A673 (cell line): ENCODE results near the gene COL4A2. TPM values are rescaled to one million over a fixed set of nuclear protein-coding genes. Genes with fewer than 3 reads are reported as not detected.

Experiments used
- BruUV-seq: library from RNA; stranded (reverse); fragments of 400-500 nt; replicated peaks from 2 replicates; lab custom pipeline; 2021; lab: Mats Ljungman, UMichigan
- CTCF ChIA-PET: fragments of 300-600 bp; sonication (Branson Sonifier 250); formaldehyde crosslinking; loops from one replicate; lab custom pipeline; 2022; ENCODE audit warnings: antibody characterized with exemption; lab: Charles Lee
- POLR2A ChIA-PET: fragments of 300-600 bp; sonication (Branson Sonifier 250); formaldehyde crosslinking; loops from one replicate; lab custom pipeline; 2022; ENCODE audit warnings: antibody characterized with exemption; ENCODE audit not compliant: low non-redundant PET; lab: Charles Lee
- DNase-seq: peaks from one replicate; pipeline ENCODE4 v3.0.0-alpha.2; 2015; ENCODE audit warnings: low spot score
- H3K27ac ChIP-seq: fragments of 200-600 bp; sonication (generic); 2 replicates; pipeline ENCODE4 v1.5.1; 2016; ENCODE audit warnings: mixed run types, low read depth, mild to moderate bottlenecking, mixed read lengths, antibody characterized with exemption, low read length; ENCODE audit not compliant: poor library complexity, severe bottlenecking
- H3K27me3 ChIP-seq: fragments of 200-600 bp; sonication (generic); replicated peaks from 2 replicates; pipeline ENCODE4 v1.6.1; 2017; ENCODE audit warnings: mixed run types, low read depth, mild to moderate bottlenecking, mixed read lengths, antibody characterized with exemption, low read length; ENCODE audit not compliant: insufficient read depth, poor library complexity
- H3K36me3 ChIP-seq: fragments of 200-600 bp; sonication (generic); 2 replicates; pipeline ENCODE4 v1.6.1; 2016; ENCODE audit warnings: mixed run types, mild to moderate bottlenecking, mixed read lengths, antibody characterized with exemption, low read length; ENCODE audit not compliant: insufficient read depth, poor library complexity, severe bottlenecking
- H3K4me1 ChIP-seq: fragments of 200-600 bp; sonication (generic); 2 replicates; pipeline ENCODE4 v1.6.1; 2017; ENCODE audit warnings: mixed run types, mild to moderate bottlenecking, mixed read lengths, antibody characterized with exemption, low read length; ENCODE audit not compliant: insufficient read depth, poor library complexity, severe bottlenecking
- H3K4me3 ChIP-seq: fragments of 200-600 bp; sonication (generic); 2 replicates; pipeline ENCODE4 v1.5.1; 2016; ENCODE audit warnings: low read depth, mixed run types, mild to moderate bottlenecking, mixed read lengths, low read length; ENCODE audit not compliant: poor library complexity, severe bottlenecking
- H3K9me3 ChIP-seq: fragments of 200-600 bp; sonication (generic); 2 replicates; pipeline ENCODE4 v1.6.1; 2016; ENCODE audit warnings: mixed run types, low read depth, mild to moderate bottlenecking, mixed read lengths, antibody characterized with exemption, low read length; ENCODE audit not compliant: poor library complexity, severe bottlenecking
- CTCF ChIP-seq: fragments of 300-800, 200-600 bp; sonication (generic); conservative IDR thresholded peaks from 2 replicates; pipeline ENCODE4 v1.5.1; 2017; ENCODE audit warnings: low read depth, mild to moderate bottlenecking, antibody characterized with exemption, low read length, moderate library complexity, mixed read lengths
- EZH2 ChIP-seq: fragments of 200-600 bp; sonication (generic); IDR thresholded peaks from 2 replicates; pipeline ENCODE4 v1.6.1; 2017; ENCODE audit warnings: borderline replicate concordance, low read depth, mild to moderate bottlenecking, mixed read lengths, antibody characterized with exemption, low read length; ENCODE audit not compliant: poor library complexity, severe bottlenecking
- intact Hi-C: fragments of 100-400 bp; cut with micrococcal nuclease; formaldehyde crosslinking; loops from one replicate; pipeline ENCODE4 v1.10.0; 2022; ENCODE audit not compliant: unreplicated experiment
- total RNA-seq: library from RNA; stranded (reverse); gene quantifications from 2 replicates; pipeline ENCODE4 v1.2.3, GENCODE V29; 2021

COL4A2 gene
- total RNA-seq, 1 experiment from 2014 or later = 184 TPM

DNA sequence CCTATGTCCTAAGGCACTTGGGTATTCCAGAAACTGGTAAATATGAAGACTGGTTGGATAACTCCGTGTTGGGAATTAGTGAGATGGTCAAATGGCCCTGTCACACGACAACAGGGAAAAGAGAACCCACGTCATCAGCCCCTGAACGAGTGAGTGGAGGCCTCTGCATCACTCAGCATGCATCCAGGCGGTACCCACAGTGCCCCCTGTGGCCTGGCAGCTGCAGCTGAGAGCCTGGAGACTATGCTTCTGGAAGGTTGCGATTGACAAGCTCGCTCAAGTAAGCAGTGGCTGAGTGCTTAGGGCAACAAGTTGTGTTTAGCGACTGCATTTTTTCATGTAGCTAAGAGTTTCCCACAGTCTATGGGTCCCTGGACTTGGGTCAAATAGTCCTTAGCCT is 55.9 kb downstream of the COL4A2 start:
- Histone ChIP-seq H3K36me3 (no peaks in the 10 kb centered on the region), H3K27me3 (no peaks in the 10 kb centered on the region), H3K4me3 (no peak overlapping the region), H3K27ac (no peak overlapping the region), H3K4me1 (peaks cover 21% of the 10 kb centered on the region), H3K9me3 (no peaks in the 10 kb centered on the region)
- ChIA-PET POLR2A (no interaction called here), CTCF (no interaction called here)
- peak; percentile 22 for DNase-seq
- intact Hi-C loops = loop anchor here (5.0 kb wide), 1 partner anchor 56 kb away; the partner anchor contains the start of genes COL4A1 and COL4A2
- TF ChIP-seq CTCF = peak; percentile 54
- TF ChIP-seq EZH2 = no peak
- BruUV-seq = no TSS peak

- no TSS peak for BruUV-seq
- no peak for DNase-seq
- POLR2A ChIA-PET = no interaction called here
- Histone ChIP-seq H3K4me3 (no peak overlapping the region), H3K4me1 (peaks cover 21% of the 10 kb centered on the region), H3K36me3 (no peaks in the 10 kb centered on the region), H3K27ac (no peak overlapping the region), H3K9me3 (no peaks in the 10 kb centered on the region), H3K27me3 (no peaks in the 10 kb centered on the region)
- TF ChIP-seq EZH2 (no peak), CTCF (no peak)
- intact Hi-C loops = loop anchor here (5.0 kb wide), 1 partner anchor 57 kb away; the partner anchor contains the start of genes COL4A1 and COL4A2
- CTCF ChIA-PET = no interaction called here
Observed at GRCh38 chr13:110364081-110364480, 57.0 kb downstream of the COL4A2 start.

GRCh38 chr13:110365876-110366275 is 58.8 kb downstream of the COL4A2 start:
- DNase-seq = no peak
- H3K27ac ChIP-seq = no peak overlapping the region
- H3K4me3 ChIP-seq = no peak overlapping the region
- H3K9me3 ChIP-seq = no peaks in the 10 kb centered on the region
- H3K4me1 ChIP-seq = peaks cover 9% of the 10 kb centered on the region
- POLR2A ChIA-PET = no interaction called here
- intact Hi-C loops = no loop called here
- CTCF ChIA-PET = no interaction called here
- no peaks in the 10 kb centered on the region for H3K36me3 ChIP-seq
- no peaks in the 10 kb centered on the region for H3K27me3 ChIP-seq
- TF ChIP-seq CTCF (no peak), EZH2 (no peak)
- BruUV-seq = no TSS peak
